RPMI7951 (cell line): ENCODE data around the gene THSD4. TPM values are rescaled to one million over a fixed set of nuclear protein-coding genes. Genes with fewer than 3 reads are reported as not detected.

ENCODE experiments used
- DNase-seq: peaks from one replicate; pipeline ENCODE4 v3.0.0-alpha.2; 2012; ENCODE audit warnings: low read depth
- total RNA-seq: library from RNA; depleted of rRNA; stranded (reverse); fragments of >200 nt; shearing (Covaris generic); gene quantifications from 2 replicates; pipeline ENCODE4 v1.2.3, GENCODE V29; 2014

The THSD4 gene
- total RNA-seq, 1 experiment from 2014 or later, result 25.2 TPM

- no peak for DNase-seq
These were observed 461.8 kb downstream of the THSD4 start for GRCh38 chr15:71577071-71577470.

GRCh38 chr15:71581398-71581930 is 466.2 kb downstream of the THSD4 start:
- no peak for DNase-seq

- DNase-seq, result no peak
These were observed 469.9 kb downstream of the THSD4 start for GRCh38 chr15:71585159-71585558.

GRCh38 chr15:71586463-71586862 is 471.2 kb downstream of the THSD4 start:
- no peak for DNase-seq

- peak; percentile 90 for DNase-seq
These were observed 473.5 kb downstream of the THSD4 start for GRCh38 chr15:71588746-71589145.

- no peak for DNase-seq
These were observed 475.8 kb downstream of the THSD4 start for GRCh38 chr15:71591057-71591456.

GRCh38 chr15:71592203-71592602 is 476.9 kb downstream of the THSD4 start:
- DNase-seq, result no peak

GRCh38 chr15:71595846-71596553 is 480.7 kb downstream of the THSD4 start:
- peak; percentile 76 for DNase-seq

- peak; percentile 57 for DNase-seq
These were observed 481.4 kb downstream of the THSD4 start for GRCh38 chr15:71596672-71597071.

- DNase-seq, result no peak
These were observed 481.9 kb downstream of the THSD4 start for GRCh38 chr15:71597126-71597525.

- DNase-seq, result no peak
These were observed 482.4 kb downstream of the THSD4 start for GRCh38 chr15:71597637-71598036.

GRCh38 chr15:71598741-71599140 is 483.5 kb downstream of the THSD4 start:
- no peak for DNase-seq

GRCh38 chr15:71599418-71600151 is 484.3 kb downstream of the THSD4 start:
- peak; percentile 32 for DNase-seq

- no peak for DNase-seq
These were observed 485.0 kb downstream of the THSD4 start for GRCh38 chr15:71600237-71600636.

- no peak for DNase-seq
These were observed 486.0 kb downstream of the THSD4 start for GRCh38 chr15:71601038-71601834.

GRCh38 chr15:71603379-71603778 is 488.1 kb downstream of the THSD4 start:
- no peak for DNase-seq

- no peak for DNase-seq
These were observed 492.1 kb downstream of the THSD4 start for GRCh38 chr15:71607383-71607782.

- DNase-seq, result no peak
These were observed 495.7 kb downstream of the THSD4 start for GRCh38 chr15:71610728-71611552.

GRCh38 chr15:71611553-71612396 is 496.5 kb downstream of the THSD4 start:
- DNase-seq, result no peak

GRCh38 chr15:71612397-71612722 is 497.1 kb downstream of the THSD4 start:
- no peak for DNase-seq

- DNase-seq, result no peak
These were observed 497.6 kb downstream of the THSD4 start for GRCh38 chr15:71612869-71613268.
